GM19468 (cell line): ENCODE measurements around the gene MPP4.

Experiments used
- ATAC-seq: cut with Tn5 transposase; IDR thresholded peaks from one replicate; pipeline ENCODE4 v1.9.1; 2021; ENCODE audit warnings: mild to moderate bottlenecking, moderate library complexity, moderate number of reproducible peaks; ENCODE audit not compliant: unreplicated experiment; ENCODE audit errors: extremely low read depth

The MPP4 gene

DNA sequence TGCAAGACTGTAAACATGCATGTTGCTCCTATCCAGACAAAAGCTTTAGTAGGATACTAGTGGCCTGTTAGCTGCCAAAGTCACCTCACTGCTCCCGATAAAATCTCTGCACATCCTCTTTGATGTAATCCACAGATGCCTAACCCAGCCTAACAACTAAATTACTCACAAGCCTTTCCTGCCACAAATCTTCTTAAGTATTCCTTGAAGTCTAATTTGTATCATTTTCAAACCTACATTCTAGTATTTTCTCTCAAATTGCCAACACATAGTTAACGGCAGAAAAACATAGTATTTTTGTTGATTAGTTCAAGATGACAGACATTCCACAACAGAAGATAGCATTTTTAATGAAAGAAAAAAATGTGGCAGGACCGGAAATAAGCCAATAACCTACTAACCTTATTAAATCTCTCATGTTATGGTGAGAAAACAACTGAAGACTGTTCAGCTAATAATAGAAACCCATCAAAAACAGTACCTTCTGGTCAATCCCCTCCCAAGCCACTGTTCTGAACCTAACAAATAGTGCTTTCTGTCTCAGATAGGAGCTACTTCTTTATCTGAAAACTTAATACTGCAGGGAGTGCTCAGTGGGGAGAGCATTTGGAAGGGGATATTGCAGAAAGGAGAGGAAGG, at the start of gene MPP4:
Gene MPP4, minus strand, starts transcription at position 57 of the 639 bp plus-strand sequence. CDS start 4,690 bp downstream, outside the sequence.
- ATAC-seq: no peak

GRCh38 chr2:201746551-201746950, 48.1 kb upstream of the MPP4 start:
- no peak for ATAC-seq

GRCh38 chr2:201735486-201735885, 37.0 kb upstream of the MPP4 start:
- ATAC-seq: no peak

DNA sequence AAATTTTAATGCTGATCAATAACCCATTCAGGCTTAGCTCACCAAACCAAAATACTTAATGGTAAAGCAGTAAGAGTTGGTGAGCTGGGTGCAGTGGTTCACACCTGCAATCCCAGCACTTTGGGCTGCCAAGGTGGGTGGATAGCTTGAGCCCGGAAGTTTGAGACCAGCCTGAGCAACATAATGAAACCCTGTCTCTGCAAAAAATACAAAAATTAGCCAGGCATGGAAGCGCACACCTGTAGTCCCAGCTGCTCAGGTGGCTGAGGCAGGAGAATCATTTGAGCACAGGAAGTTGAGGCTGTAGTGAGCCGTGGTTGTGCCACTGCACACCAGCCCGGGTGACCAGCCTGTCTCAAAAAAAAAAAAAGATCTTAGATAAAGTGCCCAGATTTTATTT, 35.7 kb upstream of the MPP4 start:
- no peak for ATAC-seq

- ATAC-seq: no peak
Observed at GRCh38 chr2:201733544-201733943, 35.1 kb upstream of the MPP4 start.

GRCh38 chr2:201730651-201731285, 32.3 kb upstream of the MPP4 start:
- no peak for ATAC-seq

DNA sequence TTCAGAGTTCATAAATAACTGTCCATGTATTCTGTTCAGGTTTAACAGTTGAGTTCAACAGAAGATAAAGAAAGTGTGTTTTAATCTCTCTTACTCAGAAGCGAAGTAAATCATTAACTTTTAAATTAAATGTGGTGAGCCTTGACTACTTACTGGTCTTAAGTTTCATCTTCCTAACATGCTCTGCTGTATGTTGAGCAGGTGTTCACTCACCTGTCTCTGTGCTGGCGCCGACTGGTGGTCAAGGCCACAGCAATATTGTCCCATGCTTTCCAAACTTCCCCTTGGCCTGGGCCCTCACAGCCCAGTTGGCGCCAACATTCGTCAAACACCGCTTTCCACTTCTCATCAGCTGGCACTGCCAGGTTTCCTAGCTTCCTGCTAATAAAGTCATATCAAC, 17.0 kb upstream of the MPP4 start:
- no peak for ATAC-seq

- no peak for ATAC-seq
Observed at GRCh38 chr2:201712726-201713125, 14.3 kb upstream of the MPP4 start.

DNA sequence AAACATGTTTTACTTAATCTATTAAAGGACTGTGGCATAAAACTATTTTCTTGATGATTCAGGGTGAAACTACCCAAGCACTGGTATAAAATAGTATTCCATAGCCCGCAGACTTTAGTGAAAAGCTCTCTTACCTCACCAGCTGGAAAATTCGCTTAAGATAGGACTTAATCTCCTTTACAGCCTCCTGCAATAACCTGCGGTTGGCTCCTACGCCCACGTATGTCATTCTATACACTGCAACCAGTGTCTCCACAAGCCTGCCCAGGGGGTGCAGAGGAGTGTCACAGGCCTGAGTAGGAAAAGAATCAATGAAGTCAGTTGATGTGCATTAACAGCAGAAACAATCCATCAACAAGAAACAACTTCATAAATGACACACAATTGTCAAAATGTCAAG, 11.3 kb upstream of the MPP4 start:
- ATAC-seq: no peak

GRCh38 chr2:201709049-201709448, 10.6 kb upstream of the MPP4 start:
- ATAC-seq: no peak

GRCh38 chr2:201707753-201708152, 9.3 kb upstream of the MPP4 start:
- ATAC-seq: no peak

GRCh38 chr2:201707142-201707541, 8.7 kb upstream of the MPP4 start:
- ATAC-seq: no peak

- ATAC-seq: no peak
Observed at GRCh38 chr2:201704536-201704935, 6.1 kb upstream of the MPP4 start.

GRCh38 chr2:201701646-201702045, 3.2 kb upstream of the MPP4 start:
- no peak for ATAC-seq

DNA sequence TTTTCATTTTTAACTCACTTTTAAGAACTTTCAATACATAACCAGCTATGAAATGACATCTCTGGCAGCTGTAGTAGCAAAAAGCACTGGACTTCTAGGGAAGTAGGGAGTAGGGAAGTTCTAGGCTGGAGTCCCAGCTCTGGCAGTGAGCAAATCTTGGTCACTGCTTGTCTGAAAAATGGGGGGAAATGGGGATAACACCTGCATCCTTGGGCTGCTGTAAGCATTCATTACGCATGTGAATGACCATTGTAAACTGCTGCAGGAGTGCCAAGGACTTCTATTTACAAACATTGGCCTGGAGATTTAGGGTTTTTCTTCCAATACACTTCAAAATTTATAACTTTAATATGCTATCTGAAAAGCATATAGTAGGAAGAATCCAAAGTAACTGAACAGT, 972 bp upstream of the MPP4 start:
- no peak for ATAC-seq

DNA sequence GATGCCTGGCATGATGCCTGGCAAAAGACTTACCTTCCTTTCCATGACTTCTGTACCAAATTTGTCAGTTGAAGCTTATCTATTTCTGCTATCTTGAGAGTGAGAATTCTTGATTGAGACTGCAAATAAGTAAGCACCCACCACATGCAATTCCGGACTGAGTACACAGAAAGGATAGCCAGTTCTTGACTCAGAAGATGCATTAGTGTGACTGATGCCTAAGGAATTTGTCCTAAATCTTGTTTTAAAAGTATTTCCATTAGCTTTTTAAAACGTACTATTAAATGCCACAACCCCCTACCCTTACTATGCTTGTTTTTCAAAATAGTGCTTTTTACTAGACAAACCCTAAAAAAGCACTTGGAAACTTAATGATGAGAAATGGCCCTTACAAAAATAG, 545 bp downstream of the MPP4 start:
- no peak for ATAC-seq

GRCh38 chr2:201696151-201696659, 2.2 kb downstream of the MPP4 start:
- ATAC-seq: no peak

- no peak for ATAC-seq
Observed at GRCh38 chr2:201685156-201685555, 13.3 kb downstream of the MPP4 start.

DNA sequence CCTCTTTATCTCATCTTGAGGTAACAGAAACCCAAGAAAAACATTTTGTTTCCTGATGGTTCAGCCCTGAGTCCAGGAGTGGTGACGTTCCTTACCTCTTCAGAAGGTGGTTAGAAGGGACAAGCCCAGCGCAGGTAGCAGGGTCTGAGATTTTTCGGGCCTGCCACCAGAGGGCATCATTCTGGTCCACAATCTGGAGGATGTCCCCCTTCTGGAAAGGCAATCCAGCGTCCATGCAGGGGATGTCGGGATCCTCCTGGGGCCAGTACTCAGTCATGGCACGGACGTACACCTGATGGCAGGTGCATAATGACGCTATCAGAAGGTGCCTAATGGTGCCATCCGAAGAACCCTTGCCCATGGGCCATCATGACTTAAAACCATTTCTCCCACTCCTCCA, 17.7 kb downstream of the MPP4 start:
- no peak for ATAC-seq

DNA sequence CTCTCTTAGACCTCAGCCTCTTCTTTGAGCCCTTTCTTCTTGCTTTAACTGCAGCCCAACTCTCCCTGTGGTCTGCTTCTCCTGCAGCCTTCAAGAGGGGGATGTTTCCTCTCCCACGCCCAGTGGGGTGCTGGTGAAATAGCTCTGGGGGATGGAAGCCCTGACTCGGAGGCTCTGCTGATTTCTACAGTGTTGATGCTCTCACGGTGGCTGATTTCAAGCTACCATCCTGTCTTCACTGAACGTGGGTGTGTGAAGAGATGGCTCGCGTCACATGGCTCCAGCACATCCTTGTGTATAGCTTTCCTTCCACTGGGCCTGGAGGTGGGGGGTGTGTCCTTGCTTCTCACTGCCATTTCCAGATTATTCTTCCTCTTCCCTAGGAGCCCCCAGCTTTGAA, 20.0 kb downstream of the MPP4 start:
- no peak for ATAC-seq

- no peak for ATAC-seq
Observed at GRCh38 chr2:201675454-201675853, 23.0 kb downstream of the MPP4 start.

DNA sequence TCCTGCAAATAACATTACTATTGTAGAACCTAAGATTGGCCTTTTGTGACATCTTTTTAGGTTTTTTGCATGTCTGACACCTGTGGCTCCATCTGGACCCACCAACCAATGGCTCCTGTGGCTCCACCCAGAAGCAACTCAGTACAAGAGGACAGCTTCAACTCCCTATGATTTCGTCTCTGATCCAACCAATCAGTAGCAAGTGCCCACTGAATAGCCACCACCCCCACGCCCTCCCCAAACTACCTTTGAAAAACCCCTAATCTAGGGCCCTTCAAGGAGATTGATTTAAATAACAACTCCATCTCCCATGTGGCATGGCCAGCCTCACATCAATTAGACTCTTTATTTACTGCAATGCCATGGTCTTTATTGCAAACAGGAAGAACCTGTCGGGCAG, 23.6 kb downstream of the MPP4 start:
- no peak for ATAC-seq
